ENCODE data around the gene QRICH2.

The QRICH2 gene

GRCh38 chr17:76239538-76240274 lies 68.4 kb downstream of the QRICH2 start:
- TF ChIP-seq, protein P1, sequence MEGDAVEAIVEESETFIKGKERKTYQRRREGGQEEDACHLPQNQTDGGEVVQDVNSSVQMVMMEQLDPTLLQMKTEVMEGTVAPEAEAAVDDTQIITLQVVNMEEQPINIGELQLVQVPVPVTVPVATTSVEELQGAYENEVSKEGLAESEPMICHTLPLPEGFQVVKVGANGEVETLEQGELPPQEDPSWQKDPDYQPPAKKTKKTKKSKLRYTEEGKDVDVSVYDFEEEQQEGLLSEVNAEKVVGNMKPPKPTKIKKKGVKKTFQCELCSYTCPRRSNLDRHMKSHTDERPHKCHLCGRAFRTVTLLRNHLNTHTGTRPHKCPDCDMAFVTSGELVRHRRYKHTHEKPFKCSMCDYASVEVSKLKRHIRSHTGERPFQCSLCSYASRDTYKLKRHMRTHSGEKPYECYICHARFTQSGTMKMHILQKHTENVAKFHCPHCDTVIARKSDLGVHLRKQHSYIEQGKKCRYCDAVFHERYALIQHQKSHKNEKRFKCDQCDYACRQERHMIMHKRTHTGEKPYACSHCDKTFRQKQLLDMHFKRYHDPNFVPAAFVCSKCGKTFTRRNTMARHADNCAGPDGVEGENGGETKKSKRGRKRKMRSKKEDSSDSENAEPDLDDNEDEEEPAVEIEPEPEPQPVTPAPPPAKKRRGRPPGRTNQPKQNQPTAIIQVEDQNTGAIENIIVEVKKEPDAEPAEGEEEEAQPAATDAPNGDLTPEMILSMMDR (conservative IDR thresholded peaks at IDR 0.05; ENCODE audit: low read length), result no peak
- DNase-seq (ENCODE audit: low read depth), result no peak
- H3K4me3 ChIP-seq (ENCODE audit: low read length), result no peak overlapping the region

DNA sequence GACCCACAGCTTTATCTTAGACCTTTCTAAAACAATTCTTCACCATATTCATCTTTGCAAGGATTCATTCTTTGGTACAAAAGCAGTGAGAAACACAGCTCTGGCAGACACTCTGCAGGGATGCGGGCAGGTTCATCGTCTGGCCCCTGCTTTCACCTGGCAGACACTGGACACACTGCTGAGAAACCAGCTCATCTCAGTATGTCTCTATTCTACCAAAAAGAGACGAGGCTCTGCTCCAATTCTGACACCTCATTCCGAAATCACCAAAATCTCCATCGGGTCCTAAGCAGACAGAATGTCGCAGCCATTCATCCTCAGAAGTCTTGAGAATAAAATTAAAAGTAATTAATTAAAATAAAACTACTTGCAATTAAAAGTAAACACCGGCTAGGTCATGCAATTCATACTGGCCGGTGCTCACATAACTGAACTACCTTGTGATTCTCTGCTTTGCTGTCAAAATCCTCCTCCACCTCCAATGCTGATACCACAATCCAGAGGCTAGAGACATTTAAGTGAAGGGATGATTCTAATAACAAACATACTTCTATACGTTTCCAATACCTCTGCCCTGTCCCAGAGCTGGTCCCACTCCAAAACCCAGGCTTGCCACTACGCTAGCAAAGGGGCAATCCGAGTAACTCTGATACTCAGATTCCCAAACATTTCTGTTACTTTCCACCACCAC lies 69.1 kb downstream of the QRICH2 start:
- DNase-seq (ENCODE audit: low read depth), result no peak
- TF ChIP-seq, protein P1 (conservative IDR thresholded peaks at IDR 0.05; ENCODE audit: low read length), result no peak
- no peak overlapping the region for H3K4me3 ChIP-seq (ENCODE audit: low read length)

DNA sequence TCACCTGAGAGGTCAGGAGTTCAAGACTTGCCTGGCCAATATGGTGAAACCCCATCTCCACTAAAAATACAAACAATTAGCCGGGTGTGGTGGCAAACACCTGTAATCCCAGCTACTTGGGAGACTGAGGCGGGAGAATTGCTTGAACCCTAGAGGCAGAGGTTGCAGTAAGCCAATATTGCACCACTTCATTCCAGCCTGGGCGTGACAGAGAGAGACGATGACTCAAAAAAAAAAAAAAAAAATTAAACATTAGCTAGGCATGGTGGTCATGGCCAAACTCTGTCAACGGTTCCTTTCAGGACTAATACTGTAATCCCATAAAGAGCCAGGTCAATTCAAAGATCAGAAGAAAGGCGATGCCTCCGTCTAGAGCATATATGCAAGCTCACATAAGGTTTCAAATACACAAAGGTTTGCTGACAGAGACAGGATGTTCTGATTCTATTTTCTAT lies 70.2 kb downstream of the QRICH2 start:
- H3K4me3 ChIP-seq (ENCODE audit: low read length), result no peak overlapping the region
- no peak for DNase-seq (ENCODE audit: low read depth)
- TF ChIP-seq, protein P1 (conservative IDR thresholded peaks at IDR 0.05; ENCODE audit: low read length), result no peak

GRCh38 chr17:76236603-76237002 lies 71.5 kb downstream of the QRICH2 start:
- H3K4me3 ChIP-seq (ENCODE audit: low read length), result no peak overlapping the region
- DNase-seq (ENCODE audit: low read depth), result no peak
- TF ChIP-seq, protein P1 (conservative IDR thresholded peaks at IDR 0.05; ENCODE audit: low read length), result no peak

- TF ChIP-seq, protein P1 (conservative IDR thresholded peaks at IDR 0.05; ENCODE audit: low read length), result no peak
- no peak overlapping the region for H3K4me3 ChIP-seq (ENCODE audit: low read length)
- DNase-seq (ENCODE audit: low read depth), result no peak
Measured at GRCh38 chr17:76235883-76236282, 72.2 kb downstream of the QRICH2 start.

GRCh38 chr17:76234354-76234679 lies 73.8 kb downstream of the QRICH2 start:
- DNase-seq (ENCODE audit: low read depth), result no peak
- TF ChIP-seq, protein P1 (conservative IDR thresholded peaks at IDR 0.05; ENCODE audit: low read length), result no peak
- no peak overlapping the region for H3K4me3 ChIP-seq (ENCODE audit: low read length)
